Measurements from ENCODE around the gene SLC17A7. TPM values are rescaled to one million over a fixed set of nuclear protein-coding genes. Genes with fewer than 3 reads are reported as not detected.

Gene SLC17A7
- total and polyA plus RNA-seq, 2 of the 4 experiments (the other 2 are of a cell fraction) = 0.03 TPM; not detected in 1

DNA sequence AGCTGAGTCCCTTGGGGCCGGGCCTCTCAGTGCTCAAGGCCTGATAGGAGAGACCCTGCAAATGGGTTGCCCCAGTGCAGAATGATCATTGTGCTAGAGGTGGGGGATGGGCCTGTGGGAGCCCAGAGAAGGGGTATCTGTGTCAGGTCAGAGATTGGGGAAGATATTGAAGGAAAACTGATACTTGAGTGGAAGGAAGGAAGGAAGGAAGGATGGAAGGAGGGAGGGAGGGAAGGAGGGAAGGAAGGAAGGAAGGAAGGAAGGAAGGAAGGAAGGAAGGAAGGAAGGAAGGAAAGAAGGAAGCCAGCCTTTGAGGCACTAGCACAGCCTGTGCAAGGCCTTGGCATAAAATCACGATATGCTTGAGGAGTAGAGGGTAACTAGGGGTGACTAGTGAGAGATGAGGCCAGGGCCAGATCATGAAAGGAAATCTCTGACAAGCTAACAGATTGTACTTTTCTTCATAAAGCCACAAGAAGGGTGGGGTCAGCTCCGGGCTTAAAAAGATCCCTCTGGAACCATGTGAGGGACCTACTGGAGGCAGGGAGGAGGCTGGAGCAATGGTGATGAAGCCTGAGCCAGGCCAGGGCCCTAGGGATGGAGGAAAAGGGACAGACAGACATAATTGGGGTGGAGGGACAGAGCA lies 29.5 kb downstream of the SLC17A7 start:
- ATAC-seq (ENCODE audit: low read depth) (no peak), DNase-seq (no peak)
- no peak overlapping the region for H2BK20ac ChIP-seq (ENCODE audit: low read depth, low read length)
- H2AK9ac ChIP-seq (replicated peaks; ENCODE audit: low read depth, low read length, poor library complexity) = no peak overlapping the region
- no peak overlapping the region for H3K4me3 ChIP-seq (ENCODE audit: insufficient read depth, low read depth, low read length)
- in situ Hi-C loops (cut with MboI; ENCODE audit: low sequenced_read_pairs) (no loop called here), dilution Hi-C loops (cut with HindIII; ENCODE audit: low sequenced_read_pairs, unreplicated experiment) (no loop called here), intact Hi-C loops (cut with micrococcal nuclease) (no loop called here)
- H3K9ac ChIP-seq (ENCODE audit: low read depth, low read length) = no peak overlapping the region
- no peaks in the 10 kb centered on the region for H3K36me3 ChIP-seq (ENCODE audit: control insufficient read depth, insufficient read depth, low read length)
- BruUV-seq (replicated peaks) = no TSS peak
- ChIA-PET POLR2A (ENCODE audit: unreplicated experiment) (no interaction called here), CTCF (no interaction called here)
- H3K18ac ChIP-seq (ENCODE audit: low read depth, low read length) = no peak overlapping the region
- H3K14ac ChIP-seq (replicated peaks; ENCODE audit: low read depth, low read length) = no peak overlapping the region
- whole genome bisulfite sequencing, 2 experiments (ENCODE audit: extremely low coverage in 2 of 2, insufficient read length in 1 of 2) = 46% methylated on average over 2 of the region's 3 CpGs; no CpG with 5 or more reads in 1 of the 2 experiments
- no peak overlapping the region for H3K4ac ChIP-seq (ENCODE audit: low read depth, low read length)
- no peak overlapping the region for H3K56ac ChIP-seq (ENCODE audit: extremely low read depth, insufficient read depth, low read length)
- H2BK15ac ChIP-seq (ENCODE audit: low read depth, low read length) = no peak overlapping the region
- no peaks in the 10 kb centered on the region for H3K9me3 ChIP-seq (ENCODE audit: control insufficient read depth, insufficient read depth, low read length)
- no peaks in the 10 kb centered on the region for H3K79me1 ChIP-seq (ENCODE audit: low read depth in 1 of 2, low read length in 2 of 2)
- no peak overlapping the region for H3K23ac ChIP-seq (ENCODE audit: low read depth, low read length)
- no peak overlapping the region for H4K8ac ChIP-seq (ENCODE audit: low read depth in 2 of 2, low read length in 2 of 2)
- H2BK120ac ChIP-seq (ENCODE audit: low read depth, low read length) = no peak overlapping the region
- H4K5ac ChIP-seq (ENCODE audit: low read depth, low read length) = no peak overlapping the region
- H4K91ac ChIP-seq (ENCODE audit: insufficient read depth, low read depth, low read length) = no peak overlapping the region
- no peaks in the 10 kb centered on the region for H4K20me1 ChIP-seq (ENCODE audit: insufficient read depth, low read length)
- TF ChIP-seq SMC3 (IDR thresholded peaks at IDR 0.05; ENCODE audit: low read depth, low read length) (no peak), MXI1 (IDR thresholded peaks at IDR 0.05; ENCODE audit: borderline replicate concordance, low read depth, low read length) (no peak)
- H2AK5ac ChIP-seq (ENCODE audit: low read depth, low read length) = no peak overlapping the region
- no peak overlapping the region for H2AFZ ChIP-seq (replicated peaks; ENCODE audit: low read length, poor library complexity)
- no peak overlapping the region for H3K4me2 ChIP-seq (ENCODE audit: low read depth, low read length)
- H3K4me1 ChIP-seq (ENCODE audit: control insufficient read depth, insufficient read depth, low read length) = no peaks in the 10 kb centered on the region
- peaks cover 58% of the 10 kb centered on the region for H3K27me3 ChIP-seq (ENCODE audit: control insufficient read depth, insufficient read depth, low read length)
- H3K9me1 ChIP-seq (ENCODE audit: insufficient read depth, low read length) = no peaks in the 10 kb centered on the region
- no peak overlapping the region for H3K27ac ChIP-seq (ENCODE audit: insufficient read depth, low read length)
- H2BK5ac ChIP-seq (ENCODE audit: low read depth, low read length, poor library complexity, severe bottlenecking) = no peak overlapping the region

All from IMR-90 (cell line).